IgD-negative memory B cell (primary cell): ENCODE measurements around the gene MSANTD7. TPM values are rescaled to one million over a fixed set of nuclear protein-coding genes. Genes with fewer than 3 reads are reported as not detected.
A peak's percentile ranks its signal among the peaks of the same experiment; 100 is the strongest.
"Not testable (repeated sequence)": the region's sequence is repeated elsewhere in the genome, so short reads cannot be mapped to it uniquely, and the experiment has no call there.

Experiments
- H3K27ac Mint-ChIP-seq, 3 donors: one replicate each; pipeline ENCODE4 v1.8.0; 2020 to 2022; ENCODE audit warnings: mild to moderate bottlenecking in 3 of 3, mixed read lengths in 3 of 3, moderate library complexity in 1 of 3
- H3K27me3 Mint-ChIP-seq: one replicate; pipeline ENCODE4 v1.8.0; 2021; ENCODE audit warnings: mixed read lengths
- H3K36me3 Mint-ChIP-seq: one replicate; pipeline ENCODE4 v1.8.0; 2020; ENCODE audit warnings: mild to moderate bottlenecking, mixed read lengths
- H3K4me1 Mint-ChIP-seq, 3 donors: one replicate each; pipeline ENCODE4 v1.8.0; 2020 to 2022; ENCODE audit warnings: mixed read lengths in 3 of 3, mild to moderate bottlenecking in 1 of 3
- H3K4me3 Mint-ChIP-seq, 4 donors: one replicate each; pipeline ENCODE4 v1.8.0; 2020 to 2022; ENCODE audit warnings: mild to moderate bottlenecking in 4 of 4, mixed read lengths in 4 of 4, moderate library complexity in 3 of 4
- H3K9me3 Mint-ChIP-seq, 3 donors: one replicate each; pipeline ENCODE4 v1.8.0; 2020 to 2021; ENCODE audit warnings: mixed read lengths in 3 of 3, mild to moderate bottlenecking in 1 of 3
- polyA plus RNA-seq: library from polyadenylated mRNA; unstranded; fragments of 300-500 nt; fragmentation: Illumina TruSeq; gene quantifications from one replicate; pipeline ENCODE4 v1.2.3, GENCODE V29; 2021

MSANTD7 gene
- polyA plus RNA-seq, 1 donor from 2014 or later: 6.0 TPM

DNA sequence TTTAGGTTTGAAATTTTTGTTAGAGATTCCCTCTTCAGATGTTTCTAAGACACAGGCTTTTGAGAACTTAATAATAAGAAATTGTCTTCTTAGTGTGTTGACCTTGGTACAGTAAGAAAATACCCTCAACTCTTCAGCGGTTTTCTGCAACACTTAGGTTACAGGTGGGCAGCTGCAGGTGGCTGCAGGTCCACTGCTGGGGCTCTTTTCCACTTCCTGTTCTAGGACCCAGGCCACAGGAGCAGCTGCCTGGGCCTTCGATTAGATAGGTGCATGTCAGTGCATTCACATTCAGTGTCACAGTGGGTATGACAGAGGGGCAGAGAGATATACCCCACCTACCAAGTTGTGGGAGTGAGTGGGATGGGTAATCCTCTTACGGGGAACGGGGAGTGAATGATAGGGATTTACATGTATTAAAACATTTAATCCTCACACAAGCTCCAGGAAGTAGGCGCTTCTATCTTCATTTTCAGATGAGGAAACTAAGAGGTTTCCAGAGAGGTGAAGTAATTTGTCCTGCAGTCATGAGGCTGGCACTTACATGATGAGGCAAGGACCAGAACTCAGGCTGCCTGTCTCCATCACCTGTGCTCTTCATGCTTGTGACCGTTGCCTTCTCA, 20.3 kb downstream of the MSANTD7 start:
- no peaks in the 10 kb centered on the region for H3K27me3 Mint-ChIP-seq
- no peak overlapping the region for H3K4me3 Mint-ChIP-seq
- H3K36me3 Mint-ChIP-seq: peaks cover 7% of the 10 kb centered on the region
- H3K9me3 Mint-ChIP-seq: no peaks in the 10 kb centered on the region
- peak overlapping the region in 1 of 3 donors; percentile 47 for H3K27ac Mint-ChIP-seq
- H3K4me1 Mint-ChIP-seq: peaks cover 1 to 5% (median 3%) of the 10 kb centered on the region in 3 donors

DNA sequence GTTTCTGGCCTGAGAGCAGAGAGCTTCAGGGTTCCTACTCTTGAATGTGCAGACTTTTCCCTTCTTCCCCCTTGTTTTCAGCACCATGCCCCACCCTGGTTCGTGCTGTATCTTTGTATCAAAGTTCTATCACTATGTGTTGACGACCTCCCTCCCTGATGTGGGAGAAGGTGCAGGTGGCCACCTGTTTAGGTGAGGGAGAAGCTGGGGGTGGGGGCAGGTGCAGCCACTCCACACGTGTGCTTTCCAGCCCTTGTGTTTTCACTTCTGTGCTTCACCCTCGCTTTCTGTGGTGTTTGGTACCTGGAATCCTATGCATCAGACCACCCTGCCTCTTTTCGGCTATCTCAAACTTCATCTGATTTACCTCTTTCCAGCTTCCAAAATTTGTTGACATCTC, 20.9 kb downstream of the MSANTD7 start:
- Mint-ChIP-seq H3K9me3 (no peaks in the 10 kb centered on the region), H3K4me1 (peaks cover 0 to 5% (median 3%) of the 10 kb centered on the region in 3 donors), H3K36me3 (peaks cover 5% of the 10 kb centered on the region), H3K4me3 (no peak overlapping the region), H3K27ac (peak overlapping the region in 1 of 3 donors; percentile 47), H3K27me3 (no peaks in the 10 kb centered on the region)

DNA sequence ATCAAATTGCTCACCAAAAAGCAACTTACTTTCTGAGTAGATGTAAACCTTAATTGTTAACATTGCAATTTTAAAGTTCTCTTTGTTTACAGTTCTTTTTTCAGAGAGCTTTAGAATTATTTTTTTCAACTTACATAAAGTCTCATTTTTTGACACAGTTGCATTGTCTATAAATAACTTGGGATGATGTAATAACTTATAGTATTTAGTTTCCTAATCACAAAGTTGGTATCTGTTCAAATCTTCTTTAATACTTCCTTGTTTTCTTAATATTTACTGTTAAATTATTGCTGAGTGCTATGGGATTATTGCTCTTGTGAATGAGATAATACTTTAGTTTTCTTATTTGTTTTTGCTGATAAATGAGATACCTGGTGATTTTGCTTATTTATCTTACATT, 21.7 kb downstream of the MSANTD7 start:
- H3K27ac Mint-ChIP-seq: no peak overlapping the region
- peaks cover 5% of the 10 kb centered on the region for H3K36me3 Mint-ChIP-seq
- H3K4me1 Mint-ChIP-seq: peaks cover 0 to 5% (median 3%) of the 10 kb centered on the region in 3 donors
- no peak overlapping the region for H3K4me3 Mint-ChIP-seq
- no peaks in the 10 kb centered on the region for H3K27me3 Mint-ChIP-seq
- H3K9me3 Mint-ChIP-seq: no peaks in the 10 kb centered on the region

DNA sequence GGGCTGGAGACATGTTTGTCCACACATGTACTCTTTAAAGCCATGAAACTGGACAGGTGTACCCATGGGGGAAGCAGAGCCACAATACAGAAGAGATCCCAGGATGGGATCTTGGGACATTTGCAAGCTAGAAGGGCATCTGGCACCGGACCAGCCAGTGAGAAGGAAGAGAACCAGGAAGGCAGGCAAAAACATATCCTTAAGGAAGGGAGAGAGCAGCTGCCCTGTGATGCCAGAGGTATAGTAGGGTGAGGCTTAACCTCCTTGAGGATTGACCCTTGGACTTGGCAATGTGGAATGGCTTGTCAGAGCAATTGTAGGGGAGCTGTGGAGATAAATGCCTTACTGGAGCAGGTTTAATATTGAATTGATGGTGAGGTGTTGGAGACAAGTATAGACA, 22.7 kb downstream of the MSANTD7 start:
- Mint-ChIP-seq H3K27me3 (no peaks in the 10 kb centered on the region), H3K4me1 (peaks cover 0 to 5% (median 3%) of the 10 kb centered on the region in 3 donors), H3K4me3 (no peak overlapping the region), H3K36me3 (peaks cover 5% of the 10 kb centered on the region), H3K9me3 (no peaks in the 10 kb centered on the region), H3K27ac (no peak overlapping the region)

- not testable (repeated sequence) for H3K9me3 Mint-ChIP-seq, H3K4me1 Mint-ChIP-seq, H3K27ac Mint-ChIP-seq, H3K27me3 Mint-ChIP-seq, H3K4me3 Mint-ChIP-seq, H3K36me3 Mint-ChIP-seq
Measured at GRCh38 chr10:14864466-14864865, 26.4 kb downstream of the MSANTD7 start.

DNA sequence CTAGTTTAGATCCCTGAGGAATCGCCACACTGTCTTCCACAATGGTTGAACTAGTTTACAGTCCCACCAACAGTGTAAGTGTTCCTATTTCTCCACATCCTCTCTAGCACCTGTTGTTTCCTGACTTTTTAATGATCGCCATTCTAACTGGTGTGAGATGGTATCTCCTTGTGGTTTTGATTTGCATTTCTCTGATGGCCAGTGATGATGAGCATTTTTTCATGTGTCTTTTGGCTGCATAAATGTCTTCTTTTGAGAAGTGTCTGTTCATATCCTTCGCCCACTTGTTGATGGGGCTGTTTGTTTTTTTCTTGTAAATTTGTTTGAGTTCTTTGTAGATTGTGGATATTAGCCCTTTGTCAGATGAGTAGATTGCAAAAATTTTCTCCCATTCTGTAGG, 26.8 kb downstream of the MSANTD7 start:
- not testable (repeated sequence) for H3K4me3 Mint-ChIP-seq, H3K27me3 Mint-ChIP-seq, H3K27ac Mint-ChIP-seq, H3K4me1 Mint-ChIP-seq, H3K9me3 Mint-ChIP-seq, H3K36me3 Mint-ChIP-seq

- Mint-ChIP-seq H3K4me1 (peaks cover 4 to 9% (median 8%) of the 10 kb centered on the region in 3 donors), H3K9me3 (no peaks in the 10 kb centered on the region), H3K27ac (peak overlapping the region in 1 of 3 donors; percentile 28), H3K27me3 (no peaks in the 10 kb centered on the region), H3K4me3 (no peak overlapping the region), H3K36me3 (no peaks in the 10 kb centered on the region)
Measured at GRCh38 chr10:14873090-14873760, 35.1 kb downstream of the MSANTD7 start.

GRCh38 chr10:14875941-14876340, 37.8 kb downstream of the MSANTD7 start:
- Mint-ChIP-seq H3K9me3 (no peaks in the 10 kb centered on the region), H3K27me3 (no peaks in the 10 kb centered on the region), H3K4me1 (peaks cover 4 to 14% (median 14%) of the 10 kb centered on the region in 3 donors), H3K4me3 (peak overlapping the region in 1 of 4 donors; percentile 96), H3K27ac (no peak overlapping the region), H3K36me3 (no peaks in the 10 kb centered on the region)

DNA sequence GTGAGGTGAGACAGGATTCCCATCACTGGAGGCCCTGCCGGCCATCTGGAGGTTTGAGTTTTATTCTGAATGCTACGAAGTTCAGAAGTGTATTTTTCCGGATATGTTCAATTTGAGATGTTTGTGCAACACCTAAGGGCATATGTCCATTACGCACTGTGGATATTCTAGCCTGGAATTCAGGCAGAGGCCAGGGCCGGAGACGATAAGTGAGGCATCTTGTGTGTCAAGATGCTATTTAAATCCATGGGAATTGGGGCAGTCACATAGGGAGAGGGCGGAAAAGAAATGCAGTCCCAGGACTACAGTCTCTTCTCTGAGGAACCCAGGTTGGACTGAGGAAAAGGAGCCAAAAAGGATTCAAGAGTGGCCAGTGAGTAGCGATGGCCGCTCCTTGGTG, 38.7 kb downstream of the MSANTD7 start:
- Mint-ChIP-seq H3K27me3 (no peaks in the 10 kb centered on the region), H3K36me3 (no peaks in the 10 kb centered on the region), H3K4me1 (peaks cover 5 to 14% (median 12%) of the 10 kb centered on the region in 3 donors), H3K9me3 (no peaks in the 10 kb centered on the region), H3K4me3 (peak overlapping the region; percentile 93 to 98 (median 96)), H3K27ac (no peak overlapping the region)

DNA sequence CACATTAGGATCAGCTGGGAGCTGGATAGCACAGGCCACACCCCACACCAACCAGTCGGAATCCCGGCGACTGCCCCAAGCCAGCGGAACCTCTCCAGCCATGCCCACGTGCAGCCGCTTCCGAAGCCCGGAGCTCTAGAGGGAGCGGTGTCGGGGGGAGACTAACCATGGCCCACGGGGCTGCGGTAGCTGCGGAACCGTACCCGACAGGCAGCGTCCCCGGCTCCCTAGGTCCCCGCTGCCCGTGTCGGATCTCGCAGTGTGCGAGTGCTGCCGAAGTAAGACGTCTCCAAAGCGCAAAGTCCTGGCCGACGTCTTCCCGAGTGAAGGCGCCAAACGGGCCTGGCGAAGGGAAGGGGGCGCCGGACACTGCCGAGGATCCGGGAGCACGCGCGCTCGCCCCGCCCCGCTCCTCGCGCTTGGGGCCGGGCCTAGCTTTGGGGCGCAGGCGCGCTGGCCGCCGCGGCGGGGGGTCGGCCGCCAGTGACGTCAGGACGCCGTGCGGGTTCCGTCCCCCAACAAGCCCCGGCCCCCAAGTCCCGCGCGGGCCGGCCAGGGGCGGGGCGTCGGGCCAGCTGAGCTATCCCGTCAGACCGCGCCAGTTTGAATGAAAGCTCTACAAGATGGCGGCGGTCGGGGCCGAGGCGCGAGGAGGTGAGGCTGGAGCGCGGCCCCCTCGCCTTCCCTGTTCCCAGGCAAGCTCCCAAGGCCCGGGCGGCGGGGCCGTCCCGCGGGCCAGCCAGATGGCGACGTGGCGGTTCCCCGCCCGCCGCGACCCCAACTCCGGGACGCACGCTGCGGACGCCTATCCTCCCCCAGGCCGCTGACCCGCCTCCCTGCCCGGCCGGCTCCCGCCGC, 40.4 kb downstream of the MSANTD7 start, which contains the start of gene SUV39H2:
Gene SUV39H2 (plus strand): TSS at position 601 of the 858 bp plus-strand sequence. CDS start 23 bp downstream, at position 624.
- Mint-ChIP-seq H3K4me1 (peaks cover 12 to 16% (median 13%) of the 10 kb centered on the region in 3 donors), H3K4me3 (peak within 1 kb of the TSS; percentile 93 to 98 (median 96)), H3K9me3 (no peaks in the 10 kb centered on the region), H3K27me3 (no peaks in the 10 kb centered on the region), H3K36me3 (no peaks in the 10 kb centered on the region), H3K27ac (peak within 1 kb of the TSS; percentile 81 to 90 (median 87))

GRCh38 chr10:14879124-14879927, 41.2 kb downstream of the MSANTD7 start:
- Mint-ChIP-seq H3K4me1 (peaks cover 12 to 16% (median 13%) of the 10 kb centered on the region in 3 donors), H3K27ac (peak overlapping the region; percentile 23 to 87 (median 87)), H3K9me3 (no peaks in the 10 kb centered on the region), H3K4me3 (peak overlapping the region; percentile 87 to 96 (median 93)), H3K27me3 (no peaks in the 10 kb centered on the region), H3K36me3 (no peaks in the 10 kb centered on the region)

GRCh38 chr10:14879928-14880193, 41.8 kb downstream of the MSANTD7 start:
- H3K27me3 Mint-ChIP-seq: no peaks in the 10 kb centered on the region
- no peaks in the 10 kb centered on the region for H3K9me3 Mint-ChIP-seq
- H3K36me3 Mint-ChIP-seq: no peaks in the 10 kb centered on the region
- peak overlapping the region; percentile 87 to 96 (median 93) for H3K4me3 Mint-ChIP-seq
- H3K4me1 Mint-ChIP-seq: peaks cover 12 to 16% (median 13%) of the 10 kb centered on the region in 3 donors
- peak overlapping the region; percentile 23 to 87 (median 87) for H3K27ac Mint-ChIP-seq

GRCh38 chr10:14880229-14880628, 42.1 kb downstream of the MSANTD7 start:
- no peaks in the 10 kb centered on the region for H3K36me3 Mint-ChIP-seq
- peaks cover 12 to 16% (median 13%) of the 10 kb centered on the region in 3 donors for H3K4me1 Mint-ChIP-seq
- peak overlapping the region; percentile 87 to 96 (median 93) for H3K4me3 Mint-ChIP-seq
- H3K27ac Mint-ChIP-seq: peak overlapping the region in 2 of 3 donors; percentile 87
- H3K27me3 Mint-ChIP-seq: no peaks in the 10 kb centered on the region
- no peaks in the 10 kb centered on the region for H3K9me3 Mint-ChIP-seq

DNA sequence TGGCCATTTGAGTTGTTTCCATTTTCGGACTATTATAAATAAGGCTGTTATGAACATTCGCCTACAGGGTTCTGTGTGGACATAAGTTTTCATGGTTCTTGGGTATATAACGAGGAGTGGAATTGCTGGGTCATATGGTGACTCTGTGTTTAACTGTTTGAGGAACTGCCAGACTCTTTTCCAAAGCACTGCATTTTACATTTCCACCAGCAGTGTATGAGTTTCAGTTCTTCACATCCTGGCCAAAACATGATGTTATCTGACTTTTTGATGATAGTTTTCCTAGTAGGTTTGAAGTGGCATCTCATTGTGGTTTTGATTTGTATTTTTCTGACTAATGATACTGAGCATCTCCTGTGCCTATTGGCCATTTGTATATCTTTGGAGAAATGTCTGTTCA, 46.0 kb downstream of the MSANTD7 start:
- Mint-ChIP-seq H3K36me3 (no peaks in the 10 kb centered on the region), H3K4me3 (peak overlapping the region in 1 of 4 donors; percentile 22), H3K4me1 (peaks cover 4 to 11% (median 9%) of the 10 kb centered on the region in 3 donors), H3K27ac (peak overlapping the region in 1 of 3 donors; percentile 53), H3K9me3 (no peaks in the 10 kb centered on the region), H3K27me3 (no peaks in the 10 kb centered on the region)
